Type B pancreatic cell (in vitro differentiated cells): ENCODE results near the gene DEPDC1B. TPM values are rescaled to one million over a fixed set of nuclear protein-coding genes. Genes with fewer than 3 reads are reported as not detected.

Source experiments
- DNase-seq: peaks from one replicate; pipeline ENCODE4 v3.0.0; 2021; ENCODE audit warnings: mixed read lengths; ENCODE audit not compliant: unreplicated experiment; ENCODE audit errors: extremely low spot score
- H3K27ac Mint-ChIP-seq: 2 replicates; pipeline ENCODE4 v1.8.0; 2021; ENCODE audit warnings: mild to moderate bottlenecking, mixed read lengths
- H3K27me3 Mint-ChIP-seq: 2 replicates; pipeline ENCODE4 v1.8.0; 2021; ENCODE audit warnings: mixed read lengths
- H3K36me3 Mint-ChIP-seq: 2 replicates; pipeline ENCODE4 v1.8.0; 2021; ENCODE audit warnings: mixed read lengths
- H3K4me1 Mint-ChIP-seq: one replicate; pipeline ENCODE4 v1.8.0; 2021; ENCODE audit warnings: mixed read lengths; ENCODE audit not compliant: unreplicated experiment
- H3K4me3 Mint-ChIP-seq: 2 replicates; pipeline ENCODE4 v1.8.0; 2021; ENCODE audit warnings: mild to moderate bottlenecking, mixed read lengths
- H3K9me3 Mint-ChIP-seq: 2 replicates; pipeline ENCODE4 v1.8.0; 2021; ENCODE audit warnings: mixed read lengths
- CTCF ChIP-seq: fragments of 200-600 bp; sonication (generic); conservative IDR thresholded peaks from 2 replicates; pipeline ENCODE4 v1.5.0; 2021; ENCODE audit warnings: antibody characterized with exemption, mild to moderate bottlenecking
- total RNA-seq: library from RNA; stranded (reverse); gene quantifications from 2 replicates; pipeline ENCODE4 v1.2.1, GENCODE V29; 2021; ENCODE audit warnings: low replicate concordance

Gene DEPDC1B
- total RNA-seq, 1 donor from 2014 or later = 29.1 TPM

DNA sequence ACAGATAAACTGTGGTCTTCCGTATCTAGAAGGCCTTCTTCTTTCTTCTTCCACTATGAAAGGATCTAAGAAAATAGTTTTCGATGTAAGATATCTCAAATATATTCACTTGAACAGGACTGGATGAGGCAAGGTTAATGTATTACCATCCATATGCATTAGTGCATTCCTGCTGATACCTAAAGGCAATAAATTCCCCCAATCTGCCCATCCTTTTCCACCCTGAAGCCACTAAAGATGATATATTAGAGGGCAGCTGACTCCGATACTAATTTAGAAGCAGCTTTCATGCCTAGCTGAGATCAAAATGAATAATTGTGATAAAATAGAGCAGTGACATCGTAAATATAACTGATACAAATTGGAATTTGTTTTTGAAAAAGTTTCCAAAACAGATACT lies 63.3 kb downstream of the DEPDC1B start:
- DNase-seq = no peak
- Mint-ChIP-seq H3K36me3 (peaks cover 28% of the 10 kb centered on the region), H3K27ac (no peak overlapping the region), H3K9me3 (no peaks in the 10 kb centered on the region), H3K4me1 (no peaks in the 10 kb centered on the region), H3K4me3 (no peak overlapping the region), H3K27me3 (no peaks in the 10 kb centered on the region)
- no peak for TF ChIP-seq CTCF

DNA sequence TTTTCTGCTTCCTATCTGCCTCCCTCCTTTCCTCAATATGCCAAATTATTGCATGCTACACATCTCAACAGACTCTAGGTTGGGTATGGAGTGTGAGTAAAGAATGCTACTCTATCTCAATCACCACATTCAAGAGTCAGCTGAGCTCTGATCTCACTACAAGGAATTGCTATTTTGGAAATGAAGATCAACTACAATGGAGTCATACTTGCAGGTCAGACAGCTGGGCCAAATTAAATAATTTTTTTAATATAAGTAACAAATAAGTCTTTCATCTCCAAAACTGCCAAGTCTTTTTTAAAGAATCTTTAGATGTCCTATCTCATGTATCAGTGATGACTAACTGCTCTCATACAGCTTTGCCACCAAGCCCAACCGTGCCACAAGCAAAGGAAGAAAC lies 64.0 kb downstream of the DEPDC1B start:
- peaks cover 29% of the 10 kb centered on the region for H3K36me3 Mint-ChIP-seq

GRCh38 chr5:60634051-60634450 lies 65.9 kb downstream of the DEPDC1B start:
- no peaks in the 10 kb centered on the region for H3K9me3 Mint-ChIP-seq
- peaks cover 29% of the 10 kb centered on the region for H3K36me3 Mint-ChIP-seq
- H3K4me1 Mint-ChIP-seq = no peaks in the 10 kb centered on the region
- DNase-seq = no peak
- no peaks in the 10 kb centered on the region for H3K27me3 Mint-ChIP-seq
- no peak overlapping the region for H3K4me3 Mint-ChIP-seq
- no peak for TF ChIP-seq CTCF
- no peak overlapping the region for H3K27ac Mint-ChIP-seq

More for the DNA sequence above, 64.0 kb downstream of the DEPDC1B start:
- no peaks in the 10 kb centered on the region for H3K4me1 Mint-ChIP-seq
- H3K9me3 Mint-ChIP-seq = no peaks in the 10 kb centered on the region
- no peaks in the 10 kb centered on the region for H3K27me3 Mint-ChIP-seq
- no peak for DNase-seq
- H3K4me3 Mint-ChIP-seq = no peak overlapping the region
- no peak for TF ChIP-seq CTCF
- no peak overlapping the region for H3K27ac Mint-ChIP-seq

DNA sequence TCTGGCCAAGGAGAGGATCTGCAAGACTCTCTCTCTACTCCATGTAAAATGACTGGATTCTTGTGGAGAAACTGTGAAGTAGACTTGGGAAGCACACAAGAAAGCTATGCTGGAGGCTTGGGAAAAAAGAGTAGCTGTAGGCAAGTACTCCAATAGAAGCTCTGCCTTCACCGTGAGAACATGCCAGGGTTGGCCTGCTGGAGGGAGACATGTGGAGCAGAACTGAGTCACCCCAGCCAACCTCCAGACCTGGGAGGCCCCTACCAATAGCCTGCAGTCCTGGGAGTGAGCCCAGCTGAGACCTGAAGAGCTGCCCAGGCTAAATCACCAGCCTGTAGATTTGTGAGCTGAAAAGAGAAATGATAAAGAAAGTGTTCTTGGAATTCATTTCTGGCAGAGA lies 66.6 kb downstream of the DEPDC1B start:
- no peak overlapping the region for H3K27ac Mint-ChIP-seq
- peaks cover 27% of the 10 kb centered on the region for H3K36me3 Mint-ChIP-seq
- no peak for TF ChIP-seq CTCF
- no peak overlapping the region for H3K4me3 Mint-ChIP-seq
- H3K4me1 Mint-ChIP-seq = no peaks in the 10 kb centered on the region
- H3K9me3 Mint-ChIP-seq = no peaks in the 10 kb centered on the region
- no peak for DNase-seq
- no peaks in the 10 kb centered on the region for H3K27me3 Mint-ChIP-seq

- Mint-ChIP-seq H3K4me3 (no peak overlapping the region), H3K4me1 (no peaks in the 10 kb centered on the region), H3K27ac (no peak overlapping the region), H3K9me3 (no peaks in the 10 kb centered on the region), H3K36me3 (peaks cover 19% of the 10 kb centered on the region), H3K27me3 (no peaks in the 10 kb centered on the region)
- no peak for TF ChIP-seq CTCF
- DNase-seq = no peak
These were observed 67.8 kb downstream of the DEPDC1B start for GRCh38 chr5:60632153-60632552.

DNA sequence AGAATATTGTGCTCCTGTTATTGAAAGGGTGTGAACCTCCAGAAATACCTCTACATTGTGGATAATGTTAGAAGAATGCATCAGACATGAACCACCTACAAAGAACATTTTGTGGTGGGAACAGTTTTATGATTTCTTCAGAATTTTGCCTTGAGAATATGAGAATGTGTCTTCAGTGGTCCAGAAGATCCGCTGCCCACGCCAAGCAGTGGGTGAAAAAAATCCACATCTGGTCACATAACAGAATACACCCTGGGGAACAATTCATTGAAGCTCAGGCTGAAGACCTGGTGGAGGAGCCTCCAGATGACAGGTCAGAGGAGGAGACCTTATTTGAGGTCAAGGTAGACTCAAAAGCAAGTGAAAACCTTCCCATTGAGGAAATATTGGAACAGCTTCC lies 69.1 kb downstream of the DEPDC1B start:
- Mint-ChIP-seq H3K36me3 (peaks cover 15% of the 10 kb centered on the region), H3K4me3 (no peak overlapping the region), H3K9me3 (no peaks in the 10 kb centered on the region), H3K27me3 (no peaks in the 10 kb centered on the region), H3K27ac (no peak overlapping the region), H3K4me1 (no peaks in the 10 kb centered on the region)
- DNase-seq = no peak
- no peak for TF ChIP-seq CTCF
